K562 (cell line): ENCODE results near the gene SLC39A11. TPM values are rescaled to one million over a fixed set of nuclear protein-coding genes. Genes with fewer than 3 reads are reported as not detected.

Experiments used
- ARHGAP35 ChIP-seq: fragments of 450-650 bp; IDR thresholded peaks from 2 replicates; pipeline ENCODE4 v1.6.1; 2018; ENCODE audit not compliant: partially characterized antibody
- ATF3 ChIP-seq, 2 experiments: fragments of 450-650 bp in 1 of 2; sonication (generic) in 1 of 2; formaldehyde crosslinking in 1 of 2; IDR thresholded peaks in 1 of 2; conservative IDR thresholded peaks in 1 of 2; 2 replicates each; pipeline versions ENCODE4 v1.6.1 to v1.8.1; 2016 to 2023; ENCODE audit warnings: mild to moderate bottlenecking in 2 of 2, moderate library complexity in 2 of 2, inconsistent platforms in 1 of 2, missing genetic modification reagents in 1 of 2
- CBX5 ChIP-seq: IDR thresholded peaks from 2 replicates; pipeline ENCODE4 v1.6.1; 2014; ENCODE audit warnings: low read depth, borderline replicate concordance
- CREB1 ChIP-seq, 2 experiments: sonication (generic) in 1 of 2; formaldehyde crosslinking in 1 of 2; IDR thresholded peaks; 2 replicates each; pipeline versions ENCODE4 v1.6.1 to v1.8.0; 2012 to 2022; ENCODE audit warnings: inconsistent platforms in 1 of 2, mild to moderate bottlenecking in 1 of 2, missing genetic modification reagents in 1 of 2, moderate library complexity in 1 of 2
- CTBP1 ChIP-seq: fragments of 450-650 bp; IDR thresholded peaks from 2 replicates; pipeline ENCODE4 v1.6.1; 2016; ENCODE audit warnings: borderline replicate concordance
- EP400 ChIP-seq: fragments of 450-650 bp; IDR thresholded peaks from 2 replicates; pipeline ENCODE4 v1.6.1; 2017; ENCODE audit warnings: antibody characterized with exemption, mild to moderate bottlenecking, moderate library complexity
- FOSL1 ChIP-seq: fragments of 200-800 bp; sonication (Bioruptor generic); conservative IDR thresholded peaks from 2 replicates; pipeline ENCODE4 v1.6.1; 2016; ENCODE audit warnings: missing genetic modification characterization, missing compliant biosample characterization
- FOXP1 ChIP-seq: sonication (generic); formaldehyde crosslinking; IDR thresholded peaks from 2 replicates; pipeline ENCODE4 v1.8.0; 2022; ENCODE audit warnings: mild to moderate bottlenecking, missing genetic modification reagents
- GABPB2 ChIP-seq: fragments of 250-450 bp; sonication (Bioruptor Pico); conservative IDR thresholded peaks from 2 replicates; pipeline ENCODE4 v1.5.1; 2021; ENCODE audit warnings: mild to moderate bottlenecking
- HINFP ChIP-seq: fragments of 450-650 bp; conservative IDR thresholded peaks from 2 replicates; pipeline ENCODE4 v1.6.1; 2016; ENCODE audit warnings: missing genetic modification characterization, low read depth, mild to moderate bottlenecking, control low read depth, missing compliant biosample characterization
- HLTF ChIP-seq: fragments of 450-650 bp; IDR thresholded peaks from 2 replicates; pipeline ENCODE4 v1.6.1; 2016
- HSF4 ChIP-seq: fragments of 250-450 bp; sonication (Bioruptor Pico); IDR thresholded peaks from 2 replicates; pipeline ENCODE4 v2.1.2; 2022; ENCODE audit warnings: mild to moderate bottlenecking, moderate library complexity, borderline replicate concordance
- KDM4B ChIP-seq, 2 experiments: fragments of 450-650 bp in 1 of 2; sonication (generic) in 1 of 2; IDR thresholded peaks; 2 replicates each; pipeline ENCODE4 v1.6.1; 2016 to 2017; ENCODE audit warnings: borderline replicate concordance in 2 of 2, antibody characterized with exemption in 1 of 2, low read depth in 1 of 2, mild to moderate bottlenecking in 1 of 2
- KLF1 ChIP-seq: fragments of 450-650 bp; IDR thresholded peaks from 2 replicates; pipeline ENCODE4 v1.6.1; 2016; ENCODE audit warnings: missing genetic modification characterization, missing compliant biosample characterization
- L3MBTL2 ChIP-seq: fragments of 450-650 bp; IDR thresholded peaks from 2 replicates; pipeline ENCODE4 v1.6.1; 2016; ENCODE audit warnings: mild to moderate bottlenecking, moderate library complexity
- MBD1 ChIP-seq: fragments of 250-450 bp; sonication (Bioruptor Pico); IDR thresholded peaks from 2 replicates; pipeline ENCODE4 v1.8.0; 2022; ENCODE audit warnings: inconsistent platforms
- NBN ChIP-seq: fragments of 450-650 bp; IDR thresholded peaks from 2 replicates; pipeline ENCODE4 v1.6.1; 2016; ENCODE audit warnings: low read depth, mild to moderate bottlenecking
- NCOA4 ChIP-seq: fragments of 450-650 bp; IDR thresholded peaks from 2 replicates; pipeline ENCODE4 v1.6.1; 2018; ENCODE audit warnings: mild to moderate bottlenecking; ENCODE audit not compliant: partially characterized antibody
- NELFE ChIP-seq: IDR thresholded peaks from 2 replicates; pipeline ENCODE4 v1.6.1; 2011; ENCODE audit warnings: mild to moderate bottlenecking; ENCODE audit not compliant: insufficient read depth, insufficient read length
- NFATC3 ChIP-seq: fragments of 450-650 bp; IDR thresholded peaks from 2 replicates; pipeline ENCODE4 v1.6.1; 2017; ENCODE audit warnings: mild to moderate bottlenecking
- POLR2AphosphoS5 ChIP-seq: IDR thresholded peaks from 2 replicates; pipeline ENCODE4 v1.6.1; 2011; ENCODE audit warnings: mild to moderate bottlenecking, low read depth, low read length, moderate library complexity; ENCODE audit not compliant: control insufficient read depth, insufficient read depth
- SIRT6 ChIP-seq: IDR thresholded peaks from one replicate; pipeline ENCODE4 v1.6.1; 2012; ENCODE audit warnings: low read depth, mild to moderate bottlenecking, control low read depth, inconsistent platforms, low read length, moderate library complexity
- TAF15 ChIP-seq: fragments of 200-400 bp; formaldehyde crosslinking; IDR thresholded peaks from 2 replicates; pipeline ENCODE4 v1.6.1; 2017; ENCODE audit warnings: mild to moderate bottlenecking, low read depth, low read length, moderate library complexity
- ZBTB17 ChIP-seq: fragments of 450-650 bp; formaldehyde crosslinking; IDR thresholded peaks from 2 replicates; pipeline ENCODE4 v1.4.0; 2020; ENCODE audit warnings: mild to moderate bottlenecking
- ZC3H11A ChIP-seq: IDR thresholded peaks from 2 replicates; pipeline ENCODE4 v1.6.1; 2012; ENCODE audit warnings: low read depth, low read length, improper control_type of control experiment
- ZNF174 ChIP-seq: fragments of 250-450 bp; sonication (Bioruptor Pico); IDR thresholded peaks from 2 replicates; pipeline ENCODE4 v1.4.0; 2020; ENCODE audit warnings: mild to moderate bottlenecking
- ZNF583 ChIP-seq: fragments of 250-450 bp; sonication (Bioruptor Pico); IDR thresholded peaks from 2 replicates; pipeline ENCODE4 v1.4.0; 2020
- ZNF75A ChIP-seq: fragments of 450-650 bp; formaldehyde crosslinking; IDR thresholded peaks from 2 replicates; pipeline ENCODE4 v1.4.0; 2020; ENCODE audit warnings: mild to moderate bottlenecking
- polyA plus RNA-seq, 8 experiments: library from polyadenylated mRNA; depleted of rRNA in 4 of 8; stranded (reverse) in 5 of 8; unstranded in 3 of 8; fragments of >200 nt; fragmentation: Nextera tagmentation in 2 of 8; fragmentation: Illumina TruSeq in 1 of 8; extraction: Ambion mirVana in 2 of 8; extraction: Trizol in 1 of 8; gene quantifications; 2 replicates each; pipeline versions ENCODE4 v1.2.1 to v1.2.3, GENCODE V29; 2011 to 2014; ENCODE audit warnings: inconsistent platforms in 1 of 8, missing spikeins in 1 of 8
- total RNA-seq, 7 experiments: library from RNA; depleted of rRNA in 6 of 7; stranded (reverse); fragments of >200 nt in 6 of 7; fragmentation: Illumina TruSeq in 2 of 7; extraction: Trizol in 2 of 7; gene quantifications; 2 replicates each; pipeline versions ENCODE4 v1.2.1 to v1.2.3, GENCODE V29; 2011 to 2021; ENCODE audit warnings: low replicate concordance in 1 of 7

SLC39A11 gene
- total and polyA plus RNA-seq, 9 of the 15 experiments (the other 6 are each of a cell fraction or from before 2014, with no cell fraction given) = 10.5 to 26.4 (median 13.4) TPM

- TF ChIP-seq MBD1 (CRISPR knock-in tag) = no peak
- TF ChIP-seq L3MBTL2 = no peak
- no peak for TF ChIP-seq NCOA4
- TF ChIP-seq HLTF = no peak
- no peak for TF ChIP-seq POLR2AphosphoS5
- no peak for TF ChIP-seq ZBTB17
- TF ChIP-seq ARHGAP35 = no peak
- TF ChIP-seq ZNF174 = no peak
- TF ChIP-seq CREB1 (IDR thresholded peaks at IDR 0.05) = no peak
- TF ChIP-seq CREB1 (CRISPR knock-in tag; IDR thresholded peaks at IDR 0.05) = no peak
- TF ChIP-seq HSF4 = no peak
- no peak for TF ChIP-seq NFATC3
- no peak for TF ChIP-seq HINFP (tag)
- no peak for TF ChIP-seq CTBP1
- no peak for TF ChIP-seq FOXP1
- no peak for TF ChIP-seq GABPB2 (CRISPR knock-in tag)
- TF ChIP-seq FOSL1 (tag) = peak; percentile 57
- TF ChIP-seq NELFE = no peak
- TF ChIP-seq KDM4B (IDR thresholded peaks at IDR 0.05; ENCODE audit: borderline replicate concordance in 2 of 2, low read depth in 1 of 2) = no peak
- peak; percentile 71 for TF ChIP-seq ZNF75A (CRISPR knock-in tag)
- TF ChIP-seq KLF1 (tag) = no peak
- TF ChIP-seq EP400 = peak; percentile 1; the same call in 1 of the 2 replicates
- peak; percentile 64 for TF ChIP-seq ATF3 (IDR thresholded peaks at IDR 0.05)
- no peak for TF ChIP-seq ATF3 (CRISPR knock-in tag; conservative IDR thresholded peaks at IDR 0.05)
- no peak for TF ChIP-seq ZC3H11A
- TF ChIP-seq TAF15 = no peak
- no peak for TF ChIP-seq CBX5
- no peak for TF ChIP-seq NBN
- TF ChIP-seq ZNF583 (CRISPR knock-in tag) = no peak
- TF ChIP-seq SIRT6 = no peak
Observed at GRCh38 chr17:72977771-72978417, 114.6 kb downstream of the SLC39A11 start (continued).
